ENCODE measurements around the gene ECI1. TPM values are rescaled to one million over a fixed set of nuclear protein-coding genes. Genes with fewer than 3 reads are reported as not detected.

The ECI1 gene
- total and polyA plus RNA-seq, 2 of the 13 experiments (the other 11 are each of a cell fraction or from before 2014, with no cell fraction given): 82.0 to 102 TPM

DNA sequence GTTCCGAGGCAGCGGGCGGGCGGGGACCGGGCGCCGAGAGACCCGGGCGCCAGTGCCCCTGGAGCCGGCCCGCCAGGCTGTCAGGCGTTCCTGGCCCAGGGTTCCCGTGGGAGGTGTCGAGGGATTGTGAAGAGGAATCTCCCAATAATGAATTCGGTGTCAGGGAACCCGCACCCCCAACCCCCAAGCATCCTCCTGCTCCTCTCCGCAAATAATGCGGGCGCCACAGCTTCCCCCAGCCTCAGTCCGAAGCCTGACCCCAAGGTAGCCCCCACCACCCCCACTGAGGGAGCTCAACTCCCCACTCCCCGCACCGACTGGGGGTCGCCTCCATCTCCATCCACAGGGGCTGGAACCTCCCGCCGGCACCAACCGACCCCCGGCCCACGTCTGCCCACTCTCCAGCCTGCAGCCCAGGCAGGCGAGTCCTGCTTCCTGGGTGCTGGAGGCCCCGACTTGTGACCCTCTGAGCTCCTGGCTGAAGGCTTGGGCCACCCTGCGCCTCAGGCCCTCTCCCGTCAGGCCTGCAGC, 54.3 kb downstream of the ECI1 start (continued):
- TF ChIP-seq, protein P1, sequence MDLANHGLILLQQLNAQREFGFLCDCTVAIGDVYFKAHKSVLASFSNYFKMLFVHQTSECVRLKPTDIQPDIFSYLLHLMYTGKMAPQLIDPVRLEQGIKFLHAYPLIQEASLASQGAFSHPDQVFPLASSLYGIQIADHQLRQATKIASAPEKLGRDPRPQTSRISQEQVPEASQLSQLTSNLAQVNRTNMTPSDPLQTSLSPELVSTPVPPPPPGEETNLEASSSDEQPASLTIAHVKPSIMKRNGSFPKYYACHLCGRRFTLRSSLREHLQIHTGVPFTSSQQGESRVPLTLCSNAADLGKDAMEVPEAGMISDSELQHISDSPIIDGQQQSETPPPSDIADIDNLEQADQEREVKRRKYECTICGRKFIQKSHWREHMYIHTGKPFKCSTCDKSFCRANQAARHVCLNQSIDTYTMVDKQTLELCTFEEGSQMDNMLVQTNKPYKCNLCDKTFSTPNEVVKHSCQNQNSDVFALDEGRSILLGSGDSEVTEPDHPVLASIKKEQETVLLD (CRISPR knock-in tag; IDR thresholded peaks at IDR 0.05; ENCODE audit: low read depth): no peak; the same call in 1 of the 2 replicates
- TF ChIP-seq SOX5 (CRISPR knock-in tag; IDR thresholded peaks at IDR 0.05; ENCODE audit: borderline replicate concordance) (no peak), MTA1 (CRISPR knock-in tag; IDR thresholded peaks at IDR 0.05; ENCODE audit: borderline replicate concordance) (no peak), ZNF619 (CRISPR knock-in tag; IDR thresholded peaks at IDR 0.05) (no peak), ESRRA (CRISPR knock-in tag; IDR thresholded peaks at IDR 0.05; ENCODE audit: low read depth) (no peak), NPAS2 (CRISPR knock-in tag; IDR thresholded peaks at IDR 0.05; ENCODE audit: borderline replicate concordance) (no peak)
- TF ChIP-seq, protein P2, sequence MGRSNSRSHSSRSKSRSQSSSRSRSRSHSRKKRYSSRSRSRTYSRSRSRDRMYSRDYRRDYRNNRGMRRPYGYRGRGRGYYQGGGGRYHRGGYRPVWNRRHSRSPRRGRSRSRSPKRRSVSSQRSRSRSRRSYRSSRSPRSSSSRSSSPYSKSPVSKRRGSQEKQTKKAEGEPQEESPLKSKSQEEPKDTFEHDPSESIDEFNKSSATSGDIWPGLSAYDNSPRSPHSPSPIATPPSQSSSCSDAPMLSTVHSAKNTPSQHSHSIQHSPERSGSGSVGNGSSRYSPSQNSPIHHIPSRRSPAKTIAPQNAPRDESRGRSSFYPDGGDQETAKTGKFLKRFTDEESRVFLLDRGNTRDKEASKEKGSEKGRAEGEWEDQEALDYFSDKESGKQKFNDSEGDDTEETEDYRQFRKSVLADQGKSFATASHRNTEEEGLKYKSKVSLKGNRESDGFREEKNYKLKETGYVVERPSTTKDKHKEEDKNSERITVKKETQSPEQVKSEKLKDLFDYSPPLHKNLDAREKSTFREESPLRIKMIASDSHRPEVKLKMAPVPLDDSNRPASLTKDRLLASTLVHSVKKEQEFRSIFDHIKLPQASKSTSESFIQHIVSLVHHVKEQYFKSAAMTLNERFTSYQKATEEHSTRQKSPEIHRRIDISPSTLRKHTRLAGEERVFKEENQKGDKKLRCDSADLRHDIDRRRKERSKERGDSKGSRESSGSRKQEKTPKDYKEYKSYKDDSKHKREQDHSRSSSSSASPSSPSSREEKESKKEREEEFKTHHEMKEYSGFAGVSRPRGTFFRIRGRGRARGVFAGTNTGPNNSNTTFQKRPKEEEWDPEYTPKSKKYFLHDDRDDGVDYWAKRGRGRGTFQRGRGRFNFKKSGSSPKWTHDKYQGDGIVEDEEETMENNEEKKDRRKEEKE (IDR thresholded peaks at IDR 0.05): no peak
- TF ChIP-seq, protein P3, sequence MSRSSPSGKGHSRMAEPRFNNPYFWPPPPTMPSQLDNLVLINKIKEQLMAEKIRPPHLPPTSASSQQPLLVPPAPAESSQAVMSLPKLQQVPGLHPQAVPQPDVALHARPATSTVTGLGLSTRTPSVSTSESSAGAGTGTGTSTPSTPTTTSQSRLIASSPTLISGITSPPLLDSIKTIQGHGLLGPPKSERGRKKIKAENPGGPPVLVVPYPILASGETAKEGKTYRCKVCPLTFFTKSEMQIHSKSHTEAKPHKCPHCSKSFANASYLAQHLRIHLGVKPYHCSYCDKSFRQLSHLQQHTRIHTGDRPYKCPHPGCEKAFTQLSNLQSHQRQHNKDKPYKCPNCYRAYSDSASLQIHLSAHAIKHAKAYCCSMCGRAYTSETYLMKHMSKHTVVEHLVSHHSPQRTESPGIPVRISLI (CRISPR knock-in tag; IDR thresholded peaks at IDR 0.05; ENCODE audit: borderline replicate concordance): no peak
- TF ChIP-seq, protein P4, sequence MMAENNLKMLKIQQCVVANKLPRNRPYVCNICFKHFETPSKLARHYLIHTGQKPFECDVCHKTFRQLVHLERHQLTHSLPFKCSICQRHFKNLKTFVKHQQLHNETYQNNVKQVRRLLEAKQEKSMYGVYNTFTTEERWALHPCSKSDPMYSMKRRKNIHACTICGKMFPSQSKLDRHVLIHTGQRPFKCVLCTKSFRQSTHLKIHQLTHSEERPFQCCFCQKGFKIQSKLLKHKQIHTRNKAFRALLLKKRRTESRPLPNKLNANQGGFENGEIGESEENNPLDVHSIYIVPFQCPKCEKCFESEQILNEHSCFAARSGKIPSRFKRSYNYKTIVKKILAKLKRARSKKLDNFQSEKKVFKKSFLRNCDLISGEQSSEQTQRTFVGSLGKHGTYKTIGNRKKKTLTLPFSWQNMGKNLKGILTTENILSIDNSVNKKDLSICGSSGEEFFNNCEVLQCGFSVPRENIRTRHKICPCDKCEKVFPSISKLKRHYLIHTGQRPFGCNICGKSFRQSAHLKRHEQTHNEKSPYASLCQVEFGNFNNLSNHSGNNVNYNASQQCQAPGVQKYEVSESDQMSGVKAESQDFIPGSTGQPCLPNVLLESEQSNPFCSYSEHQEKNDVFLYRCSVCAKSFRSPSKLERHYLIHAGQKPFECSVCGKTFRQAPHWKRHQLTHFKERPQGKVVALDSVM (CRISPR knock-in tag; IDR thresholded peaks at IDR 0.05): no peak

Measured in HepG2 (cell line).